ENCODE data around the gene CYP2D6. TPM values are rescaled to one million over a fixed set of nuclear protein-coding genes. Genes with fewer than 3 reads are reported as not detected.
"Not testable (repeated sequence)": the region's sequence is repeated elsewhere in the genome, so short reads cannot be mapped to it uniquely, and the experiment has no call there.

CYP2D6 gene
- polyA plus RNA-seq, 3 donors = 0.85 to 1.2 (median 1.1) TPM

DNA sequence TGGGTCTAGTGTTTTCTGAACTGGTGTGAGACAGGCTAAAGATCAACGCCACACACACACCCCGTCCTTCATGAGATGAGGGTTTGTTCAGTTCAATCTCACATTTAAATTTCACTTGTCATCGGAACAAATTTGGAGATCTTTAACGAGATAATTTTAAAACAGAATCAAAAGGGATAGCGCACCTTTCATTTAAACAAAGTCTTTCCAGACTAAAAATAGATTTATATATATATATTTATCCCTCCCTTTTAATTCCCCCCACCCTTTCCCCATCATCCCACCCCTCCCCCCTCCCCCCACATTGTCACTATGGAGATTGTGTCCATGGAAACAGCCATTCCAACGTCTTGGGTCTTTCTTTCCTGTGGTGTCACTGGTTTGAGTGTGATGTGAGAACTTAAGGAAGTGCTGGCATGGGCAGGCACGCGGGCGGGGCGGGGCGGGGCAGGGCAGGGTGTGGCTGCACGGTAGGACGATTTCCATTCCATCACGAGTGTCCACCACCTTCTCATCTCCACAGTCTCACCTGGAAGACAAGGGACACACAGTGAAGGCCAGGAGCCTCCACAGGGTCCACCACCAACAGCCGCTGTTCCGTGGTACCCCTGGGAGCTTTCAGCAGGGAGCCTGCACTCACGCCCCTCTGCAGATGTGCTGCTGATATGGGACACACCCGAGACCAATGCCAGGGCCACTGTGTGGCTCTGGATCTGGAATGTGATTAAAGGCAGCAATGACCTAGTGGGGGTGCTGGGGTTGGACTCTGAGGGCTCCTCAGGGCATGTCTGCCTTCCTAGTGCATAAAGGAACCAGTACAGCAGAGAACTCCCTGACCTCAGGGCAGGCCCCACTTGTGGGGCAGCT is 30.5 kb upstream of the CYP2D6 start:
- 83 to 87% (median 86%) methylated on average over 18 of the region's 18 CpGs for WGBS, 3 donors

GRCh38 chr22:42160251-42160650 is 29.6 kb upstream of the CYP2D6 start:
- WGBS, 3 donors = 71 to 81% (median 75%) methylated on average over 4 of the region's 4 CpGs
- H3K27ac ChIP-seq (ENCODE audit: low read depth, low read length) = no peak overlapping the region

More for the DNA sequence above, 30.5 kb upstream of the CYP2D6 start:
- no peak overlapping the region for H3K27ac ChIP-seq (ENCODE audit: low read depth, low read length)

DNA sequence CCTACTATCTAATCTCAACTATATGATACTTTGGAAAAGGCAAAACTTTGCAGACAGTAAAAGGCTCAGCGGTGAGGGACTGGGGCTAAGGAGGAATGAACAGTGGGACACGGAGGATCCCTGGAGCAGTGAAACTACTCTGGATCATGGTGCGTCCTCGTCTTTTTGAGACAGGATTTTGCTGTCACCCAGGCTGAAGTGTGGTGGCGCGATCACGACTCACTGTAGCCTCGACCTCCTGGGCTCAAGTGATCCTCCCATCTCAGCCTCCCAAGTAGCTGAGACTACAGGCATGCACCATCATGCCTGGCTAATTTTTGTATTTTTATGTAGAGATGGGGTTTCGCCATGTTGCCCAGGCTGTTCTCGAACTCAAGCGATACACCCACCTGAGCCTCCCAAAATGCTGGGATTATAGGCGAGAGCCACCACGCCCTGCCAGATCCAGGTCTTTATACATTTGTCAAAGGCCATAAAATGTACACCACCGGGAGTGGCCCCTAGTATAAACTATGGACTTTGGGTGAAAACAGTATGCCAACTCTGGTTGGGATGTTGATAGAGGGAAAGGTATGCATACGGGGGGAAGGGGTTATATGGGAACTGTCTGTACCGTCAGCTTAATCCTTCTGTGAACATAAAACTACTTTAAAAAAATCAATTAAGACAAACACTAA is 28.0 kb upstream of the CYP2D6 start:
- 91 to 93% (median 93%) methylated on average over 16 of the region's 16 CpGs for WGBS, 3 donors
- no peak overlapping the region for H3K27ac ChIP-seq (ENCODE audit: low read depth, low read length)

GRCh38 chr22:42156598-42156997 is 26.0 kb upstream of the CYP2D6 start:
- 82 to 88% (median 87%) methylated on average over 5 of the region's 5 CpGs for WGBS, 3 donors
- no peak overlapping the region for H3K27ac ChIP-seq (ENCODE audit: low read depth, low read length)

DNA sequence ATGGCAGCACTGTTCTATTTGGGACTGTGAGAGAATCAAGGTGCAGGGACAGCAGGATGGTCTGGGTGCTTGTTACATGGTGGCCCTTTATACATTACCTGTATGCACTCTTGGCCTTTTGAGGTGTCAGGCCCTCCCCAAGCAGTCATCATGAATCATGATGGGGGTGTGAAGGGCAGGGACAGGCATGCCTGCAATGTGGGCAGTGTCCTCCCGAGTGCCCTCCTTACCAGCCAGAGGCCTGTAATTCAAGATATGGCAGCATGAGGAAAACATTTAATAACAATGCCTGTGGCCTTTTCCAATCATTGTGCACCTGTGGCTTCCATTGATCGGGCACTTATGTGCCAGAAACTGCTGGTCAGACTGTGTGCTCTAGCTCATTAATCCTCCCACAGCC is 25.5 kb upstream of the CYP2D6 start:
- no peak overlapping the region for H3K27ac ChIP-seq (ENCODE audit: low read depth, low read length)
- WGBS, 3 donors = 82 to 94% (median 85%) methylated on average over 2 of the region's 2 CpGs

DNA sequence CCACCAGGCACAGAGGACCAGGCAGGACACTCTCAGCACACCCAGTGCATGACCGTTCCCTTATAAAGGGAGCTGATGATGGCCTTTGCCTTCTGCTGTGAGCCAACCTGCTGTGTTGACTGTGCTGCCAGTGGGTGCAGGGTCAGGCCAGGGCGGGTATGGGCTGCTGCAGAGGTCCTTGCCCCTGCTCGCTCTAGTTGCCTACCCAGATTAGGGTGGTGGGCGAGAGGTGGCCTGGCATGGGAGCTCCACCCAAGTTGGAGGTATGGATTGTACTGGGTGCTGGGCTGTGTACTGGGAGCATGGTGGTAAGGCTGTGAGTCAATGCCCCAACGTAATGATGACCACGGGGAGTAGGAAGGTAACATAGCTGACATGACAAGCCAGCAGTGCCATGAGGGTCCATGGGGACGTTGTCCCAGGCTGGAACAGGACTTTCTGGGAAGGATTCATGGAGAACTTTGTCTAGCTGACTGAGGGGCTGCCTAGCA is 24.5 kb upstream of the CYP2D6 start:
- H3K27ac ChIP-seq (ENCODE audit: low read depth, low read length) = no peak overlapping the region
- WGBS, 3 donors = 92 to 96% (median 95%) methylated on average over 7 of the region's 7 CpGs

DNA sequence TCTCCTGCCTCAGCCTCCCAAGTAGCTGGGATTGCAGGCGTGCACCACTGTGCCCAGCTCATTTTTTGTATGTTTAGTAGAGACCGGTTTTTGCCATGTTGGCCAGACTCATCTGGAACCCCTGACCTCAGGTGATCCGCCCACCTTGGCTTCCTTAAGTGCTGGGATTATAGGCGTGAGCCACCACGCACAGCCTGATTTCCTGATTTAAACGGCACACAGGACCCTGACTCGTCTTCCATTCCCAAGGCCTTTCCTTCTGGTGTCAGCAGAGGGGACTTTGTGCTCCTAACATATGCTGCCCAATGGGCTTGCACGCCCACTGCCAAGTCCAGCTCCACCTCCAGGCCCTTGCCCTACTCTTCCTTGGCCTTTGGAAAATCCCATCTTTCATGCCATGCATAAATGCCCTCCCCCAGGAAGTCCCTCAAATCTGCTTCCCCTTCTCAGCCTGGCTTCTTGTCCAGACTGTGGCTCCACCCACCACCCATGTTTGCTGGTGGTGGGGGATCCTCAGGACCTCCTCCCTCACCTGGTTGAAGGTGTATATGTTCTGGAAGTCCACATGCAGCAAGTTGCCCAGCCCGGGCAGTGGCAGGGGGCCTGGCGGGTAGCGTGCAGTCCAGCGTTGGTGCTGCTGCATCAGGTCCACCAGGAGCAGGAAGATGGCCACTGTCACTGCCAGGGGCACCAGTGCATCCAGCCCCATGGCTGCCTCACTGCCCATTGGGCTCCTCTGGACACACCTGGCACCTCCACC is 23.9 kb upstream of the CYP2D6 start:
- H3K27ac ChIP-seq (ENCODE audit: low read depth, low read length) = no peak overlapping the region
- WGBS, 3 donors = 94 to 97% (median 94%) methylated on average over 12 of the region's 12 CpGs

DNA sequence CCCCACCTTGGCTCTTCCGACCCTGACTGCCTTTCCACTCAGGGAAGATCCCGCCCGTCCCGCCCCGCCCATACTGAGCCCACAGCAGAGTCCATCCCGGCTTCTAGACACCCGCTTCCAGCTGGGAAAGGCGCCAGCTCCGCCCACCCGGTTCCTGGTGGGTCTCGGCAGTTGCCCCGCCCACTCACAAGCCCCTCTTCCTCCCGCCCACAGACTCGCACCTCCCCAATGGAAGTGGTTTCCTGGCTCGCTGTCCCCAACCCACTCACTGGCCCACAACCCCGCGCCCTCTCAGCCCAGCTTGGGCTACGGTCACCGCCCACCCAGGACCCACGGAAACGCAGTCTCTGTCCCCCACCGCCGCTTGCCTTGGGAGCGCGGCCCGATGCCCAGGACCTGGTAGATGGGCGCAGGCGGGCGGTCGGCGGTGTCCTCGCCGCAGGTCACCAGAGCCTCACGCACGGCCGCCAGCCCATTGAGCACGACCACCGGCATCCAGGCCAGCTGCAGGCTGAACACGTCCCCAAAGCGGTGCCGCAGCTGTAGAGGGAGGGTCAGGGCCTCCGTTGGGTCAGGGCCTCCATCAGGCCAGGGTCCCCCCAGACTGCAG is 22.2 kb upstream of the CYP2D6 start:
- H3K27ac ChIP-seq (ENCODE audit: low read depth, low read length) = no peak overlapping the region
- 78 to 93% (median 90%) methylated on average over 42 of the region's 42 CpGs for WGBS, 3 donors

DNA sequence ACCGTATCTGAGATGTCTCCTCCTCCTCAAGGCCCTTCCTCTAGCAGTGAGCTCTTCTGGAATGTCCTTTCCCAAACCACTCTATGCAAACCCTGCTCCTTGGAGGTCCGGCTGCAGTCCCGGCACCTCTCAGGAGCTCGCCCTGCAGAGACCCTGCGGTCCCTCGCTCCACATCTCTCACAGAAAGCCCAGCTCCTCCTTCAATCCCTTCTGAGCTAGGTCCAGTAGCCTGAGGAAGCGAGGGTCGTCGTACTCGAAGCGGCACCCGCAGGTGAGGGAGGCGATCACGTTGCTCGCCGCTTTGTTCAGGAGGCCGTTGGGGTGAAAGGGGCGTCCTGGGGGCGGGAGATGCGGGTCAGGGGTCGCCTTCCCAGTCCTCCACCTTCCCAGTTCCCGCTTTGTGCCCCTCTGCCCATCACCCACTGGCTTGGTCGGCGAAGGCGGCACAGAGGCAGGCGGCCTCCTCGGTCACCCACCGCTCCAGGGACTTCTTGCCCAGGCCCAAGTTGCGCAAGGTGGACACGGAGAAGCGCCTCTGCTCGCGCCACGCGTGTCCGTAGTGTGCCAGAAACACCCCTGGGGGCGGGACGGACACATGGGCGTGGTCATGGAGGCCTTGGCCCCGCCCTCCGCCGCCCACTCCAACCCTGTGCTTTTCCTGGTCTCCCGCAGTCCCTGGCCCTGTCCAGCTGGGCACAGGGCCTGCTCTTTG is 21.5 kb upstream of the CYP2D6 start:
- H3K27ac ChIP-seq (ENCODE audit: low read depth, low read length) = no peak overlapping the region
- WGBS, 3 donors = 63 to 85% (median 85%) methylated on average over 40 to 43 of the region's 43 CpGs

GRCh38 chr22:42150727-42151590 is 20.3 kb upstream of the CYP2D6 start:
- WGBS, 3 donors = 90 to 95% (median 93%) methylated on average over 24 to 27 of the region's 27 CpGs
- no peak overlapping the region for H3K27ac ChIP-seq (ENCODE audit: low read depth, low read length)

DNA sequence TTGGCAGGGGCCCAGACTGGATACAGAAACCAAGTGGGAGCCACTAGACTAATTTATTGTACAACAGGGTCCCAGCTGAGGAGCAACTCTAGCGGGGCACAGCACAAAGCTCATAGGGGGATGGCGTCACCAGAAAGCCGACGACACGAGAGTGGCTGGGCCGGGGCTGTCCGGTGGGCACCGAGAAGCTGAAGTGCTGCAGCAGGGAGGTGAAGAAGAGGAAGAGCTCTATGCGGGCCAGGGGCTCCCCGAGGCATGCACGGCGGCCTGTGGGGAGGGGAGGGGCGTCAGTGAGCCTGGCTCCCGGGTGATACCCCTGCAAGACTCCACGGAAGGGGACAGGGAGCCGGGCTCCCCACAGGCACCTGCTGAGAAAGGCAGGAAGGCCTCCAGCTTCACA is 19.2 kb upstream of the CYP2D6 start:
- WGBS, 3 donors = 88 to 97% (median 91%) methylated on average over 8 to 13 of the region's 16 CpGs
- not testable (repeated sequence) for H3K27ac ChIP-seq (ENCODE audit: low read depth, low read length)

DNA sequence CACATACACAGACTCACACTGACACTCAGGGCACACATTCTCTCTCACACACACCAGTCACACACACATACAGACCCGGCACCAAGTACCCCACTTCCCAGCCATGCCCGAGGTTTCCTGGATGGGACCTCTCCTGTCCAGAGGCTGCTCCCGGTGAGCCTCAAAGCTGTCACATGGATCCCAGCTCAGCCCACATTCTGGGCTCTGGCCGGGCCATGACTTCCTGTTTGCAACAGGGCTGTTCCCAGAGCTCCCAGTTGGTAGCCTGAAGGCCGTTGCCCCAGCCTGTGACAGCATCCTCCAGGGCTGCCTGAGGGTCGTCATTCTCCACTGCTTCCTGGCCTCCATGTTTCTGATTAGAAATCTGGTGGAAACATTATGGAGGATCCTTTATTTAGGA is 14.6 kb upstream of the CYP2D6 start:
- no peak overlapping the region for H3K27ac ChIP-seq (ENCODE audit: low read depth, low read length)
- WGBS, 3 donors = 43 to 71% (median 58%) methylated on average over 6 of the region's 6 CpGs

- WGBS, 3 donors = 85 to 92% (median 90%) methylated on average over 11 to 15 of the region's 20 CpGs
- not testable (repeated sequence) for H3K27ac ChIP-seq (ENCODE audit: low read depth, low read length)
These were observed 13.5 kb upstream of the CYP2D6 start for GRCh38 chr22:42143859-42144822.

GRCh38 chr22:42142771-42143461 is 12.3 kb upstream of the CYP2D6 start:
- no peak overlapping the region for H3K27ac ChIP-seq (ENCODE audit: low read depth, low read length)
- 91 to 93% (median 92%) methylated on average over 44 to 54 of the region's 54 CpGs for WGBS, 3 donors

DNA sequence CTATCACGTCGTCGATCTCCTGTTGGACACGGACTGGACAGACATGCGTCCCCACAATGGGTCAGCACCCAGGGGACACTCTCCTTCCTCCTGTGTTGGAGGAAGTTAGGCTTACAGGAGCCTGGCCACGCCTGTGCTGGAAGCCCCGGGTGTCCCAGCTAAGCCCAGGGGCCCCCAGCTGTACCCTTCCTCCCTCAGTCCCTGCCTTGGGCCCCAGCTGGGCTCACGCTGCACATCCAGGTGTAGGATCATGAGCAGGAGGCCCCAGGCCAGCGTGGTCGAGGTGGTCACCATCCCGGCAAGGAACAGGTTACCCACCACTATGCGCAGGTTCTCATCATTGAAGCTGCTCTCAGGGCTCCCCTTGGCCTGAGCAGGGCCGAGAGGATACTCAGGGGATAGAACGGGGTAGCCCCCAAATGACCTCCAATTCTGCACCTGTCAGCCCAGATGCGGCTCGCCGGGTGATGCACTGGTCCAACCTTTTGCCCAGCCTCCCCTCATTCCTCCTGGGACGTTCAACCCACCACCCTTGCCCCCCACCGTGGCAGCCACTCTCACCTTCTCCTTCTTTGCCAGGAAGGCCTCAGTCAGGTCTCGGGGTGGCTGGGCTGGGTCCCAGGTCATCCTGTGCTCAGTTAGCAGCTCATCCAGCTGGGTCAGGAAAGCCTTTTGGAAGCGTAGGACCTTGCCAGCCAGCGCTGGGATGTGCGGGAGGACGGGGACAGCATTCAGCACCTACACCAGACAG is 10.9 kb upstream of the CYP2D6 start:
- WGBS, 3 donors = 87 to 90% (median 89%) methylated on average over 19 to 24 of the region's 24 CpGs
- H3K27ac ChIP-seq (ENCODE audit: low read depth, low read length) = not testable (repeated sequence)
